Panc1 (cell line): Measurements from ENCODE around the gene MOB3A.

Experiments
- POLR2AphosphoS5 ChIP-seq: IDR thresholded peaks from 2 replicates; pipeline ENCODE4 v1.6.1; 2012; ENCODE audit warnings: mild to moderate bottlenecking, low read depth, low read length, moderate library complexity
- TCF7L2 ChIP-seq: IDR thresholded peaks from 2 replicates; pipeline ENCODE4 v1.6.1; 2011; ENCODE audit warnings: mild to moderate bottlenecking, low read depth, low read length, inconsistent platforms
- TF ChIP-seq, protein P1 (sequence below), 2 experiments: IDR thresholded peaks; 2 replicates each; pipeline ENCODE4 v1.6.1; 2011 to 2012; ENCODE audit warnings: low read depth in 2 of 2, control low read depth in 1 of 2, low read length in 1 of 2, mild to moderate bottlenecking in 1 of 2, moderate library complexity in 1 of 2; ENCODE audit not compliant: insufficient read depth in 1 of 2

DNA sequence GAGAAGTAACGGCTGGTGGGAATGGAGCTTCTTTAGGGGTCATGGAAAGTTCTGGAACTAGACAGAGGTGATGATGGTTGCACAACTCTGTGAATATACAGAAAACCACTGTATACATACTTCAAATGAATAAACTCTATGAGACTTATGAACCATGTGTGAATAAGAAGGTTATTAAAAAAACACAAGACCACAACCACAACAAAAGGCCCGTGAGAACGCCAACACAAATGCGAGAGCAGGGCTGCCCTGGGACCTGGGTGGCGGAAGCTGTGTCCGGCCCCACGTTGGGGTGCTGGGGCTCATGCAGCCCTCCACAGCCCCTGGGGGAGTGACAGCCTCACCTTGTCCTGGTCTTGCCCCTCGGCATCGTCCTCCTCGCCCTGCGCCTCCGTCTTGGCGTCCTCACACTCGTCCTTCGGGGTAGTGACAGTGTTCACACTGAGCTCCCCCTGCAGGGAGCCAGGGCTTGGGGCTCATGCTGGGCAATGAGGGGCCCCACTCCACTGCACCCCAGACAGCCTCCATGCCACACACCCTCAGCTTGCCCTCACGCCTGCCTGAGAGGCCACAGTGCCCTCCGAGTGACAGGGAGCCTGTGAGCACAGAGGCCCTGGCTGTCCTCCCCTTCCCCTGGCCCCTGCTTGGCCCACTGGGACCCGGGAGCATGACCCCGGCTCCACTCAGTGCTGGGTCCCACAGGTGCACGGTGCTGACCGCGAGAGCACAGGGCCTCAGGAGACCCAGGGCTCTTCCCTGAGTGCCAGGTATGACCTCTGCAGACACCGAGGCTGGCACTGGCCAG, 16.6 kb upstream of the MOB3A start:
- TF ChIP-seq, protein P1, sequence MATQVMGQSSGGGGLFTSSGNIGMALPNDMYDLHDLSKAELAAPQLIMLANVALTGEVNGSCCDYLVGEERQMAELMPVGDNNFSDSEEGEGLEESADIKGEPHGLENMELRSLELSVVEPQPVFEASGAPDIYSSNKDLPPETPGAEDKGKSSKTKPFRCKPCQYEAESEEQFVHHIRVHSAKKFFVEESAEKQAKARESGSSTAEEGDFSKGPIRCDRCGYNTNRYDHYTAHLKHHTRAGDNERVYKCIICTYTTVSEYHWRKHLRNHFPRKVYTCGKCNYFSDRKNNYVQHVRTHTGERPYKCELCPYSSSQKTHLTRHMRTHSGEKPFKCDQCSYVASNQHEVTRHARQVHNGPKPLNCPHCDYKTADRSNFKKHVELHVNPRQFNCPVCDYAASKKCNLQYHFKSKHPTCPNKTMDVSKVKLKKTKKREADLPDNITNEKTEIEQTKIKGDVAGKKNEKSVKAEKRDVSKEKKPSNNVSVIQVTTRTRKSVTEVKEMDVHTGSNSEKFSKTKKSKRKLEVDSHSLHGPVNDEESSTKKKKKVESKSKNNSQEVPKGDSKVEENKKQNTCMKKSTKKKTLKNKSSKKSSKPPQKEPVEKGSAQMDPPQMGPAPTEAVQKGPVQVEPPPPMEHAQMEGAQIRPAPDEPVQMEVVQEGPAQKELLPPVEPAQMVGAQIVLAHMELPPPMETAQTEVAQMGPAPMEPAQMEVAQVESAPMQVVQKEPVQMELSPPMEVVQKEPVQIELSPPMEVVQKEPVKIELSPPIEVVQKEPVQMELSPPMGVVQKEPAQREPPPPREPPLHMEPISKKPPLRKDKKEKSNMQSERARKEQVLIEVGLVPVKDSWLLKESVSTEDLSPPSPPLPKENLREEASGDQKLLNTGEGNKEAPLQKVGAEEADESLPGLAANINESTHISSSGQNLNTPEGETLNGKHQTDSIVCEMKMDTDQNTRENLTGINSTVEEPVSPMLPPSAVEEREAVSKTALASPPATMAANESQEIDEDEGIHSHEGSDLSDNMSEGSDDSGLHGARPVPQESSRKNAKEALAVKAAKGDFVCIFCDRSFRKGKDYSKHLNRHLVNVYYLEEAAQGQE (IDR thresholded peaks at IDR 0.05; ENCODE audit: insufficient read depth in 1 of 2, low read depth in 2 of 2, low read length in 1 of 2) = no peak
- TF ChIP-seq POLR2AphosphoS5 (no peak), TCF7L2 (no peak)
